Lung (tissue), 12 donors: Measurements from ENCODE around the gene SLC25A26. TPM values are rescaled to one million over a fixed set of nuclear protein-coding genes. Genes with fewer than 3 reads are reported as not detected.

Source experiments
- ATAC-seq: fragments of 200-7000 bp; cut with Tn5 transposase; one replicate; pipeline ENCODE4 v1.9.1; 2020; ENCODE audit warnings: moderate number of reproducible peaks; ENCODE audit not compliant: insufficient read depth, low FRiP score
- DNase-seq, 3 donors: peaks; one replicate each; pipeline ENCODE4 v3.0.0-alpha.2; 2013 to 2017
- H3K27ac ChIP-seq, 2 donors: one replicate each; pipeline ENCODE4 v1.5.1; 2013; ENCODE audit warnings: mild to moderate bottlenecking in 2 of 2, moderate library complexity in 2 of 2, control low read depth in 1 of 2, inconsistent platforms in 1 of 2, low read depth in 1 of 2, low read length in 1 of 2
- H3K27me3 ChIP-seq, 3 donors: one replicate each; pipeline ENCODE4 v1.5.1; 2013; ENCODE audit warnings: low read length in 2 of 3; ENCODE audit not compliant: control insufficient read depth in 3 of 3, insufficient read depth in 3 of 3
- H3K36me3 ChIP-seq, 4 donors: one replicate each; pipeline ENCODE4 v1.5.1; 2013; ENCODE audit warnings: low read length in 4 of 4, mild to moderate bottlenecking in 1 of 4, moderate library complexity in 1 of 4; ENCODE audit not compliant: control insufficient read depth in 4 of 4, insufficient read depth in 4 of 4
- H3K4me1 ChIP-seq, 5 donors: one replicate each; pipeline ENCODE4 v1.5.1; 2013; ENCODE audit warnings: low read length in 5 of 5, mild to moderate bottlenecking in 2 of 5, moderate library complexity in 1 of 5; ENCODE audit not compliant: control insufficient read depth in 5 of 5, insufficient read depth in 5 of 5
- H3K4me3 ChIP-seq: one replicate; pipeline ENCODE4 v1.5.1; 2013; ENCODE audit warnings: mild to moderate bottlenecking, control low read depth, moderate library complexity
- H3K9ac ChIP-seq, 2 donors: one replicate each; pipeline ENCODE4 v1.5.1; 2013; ENCODE audit warnings: low read length in 2 of 2, control low read depth in 1 of 2; ENCODE audit not compliant: insufficient read depth in 1 of 2
- H3K9me3 ChIP-seq, 4 donors: one replicate each; pipeline ENCODE4 v1.5.1; 2013; ENCODE audit warnings: low read length in 3 of 4, mild to moderate bottlenecking in 1 of 4, moderate library complexity in 1 of 4; ENCODE audit not compliant: control insufficient read depth in 4 of 4, insufficient read depth in 3 of 4
- WGBS, 2 donors: extraction: QIAGEN DNeasy Blood & Tissue Kit; methylation state at CpG; one replicate each; pipeline ENCODE4 v1.1.7; 2013; 5-methylcytosine and 5-hydroxymethylcytosine counted together
- polyA plus RNA-seq, 2 donors: library from polyadenylated mRNA; stranded (reverse); fragments of 200-250 nt; gene quantifications; one replicate each; pipeline ENCODE4 v1.2.1, GENCODE V29; 2013
- total RNA-seq, 2 donors: library from RNA; depleted of rRNA in 1 of 2; stranded (reverse); fragments of >200 nt in 1 of 2; gene quantifications; one replicate each; pipeline ENCODE4 v1.2.1, GENCODE V29; 2014 to 2021
- TF ChIP-seq, protein P1 (sequence below): IDR thresholded peaks from 2 replicates; pipeline ENCODE4 v1.5.1; 2012; ENCODE audit warnings: mild to moderate bottlenecking; ENCODE audit errors: control extremely low read depth, extremely low read depth
- donor health status: control.
- donor health status: control.
- donor health status: Bipolar disorder and iron deficiency.
- donor health status: healthy.
- donor health status: DM: yes; HTN: yes; CAD: no.

SLC25A26 gene
- total and polyA plus RNA-seq, 4 donors, result 10.4 to 18.0 (median 14.9) TPM

- WGBS, 2 donors, result 89 to 91% methylated on average over 7 of the region's 7 CpGs
- TF ChIP-seq, protein P1, sequence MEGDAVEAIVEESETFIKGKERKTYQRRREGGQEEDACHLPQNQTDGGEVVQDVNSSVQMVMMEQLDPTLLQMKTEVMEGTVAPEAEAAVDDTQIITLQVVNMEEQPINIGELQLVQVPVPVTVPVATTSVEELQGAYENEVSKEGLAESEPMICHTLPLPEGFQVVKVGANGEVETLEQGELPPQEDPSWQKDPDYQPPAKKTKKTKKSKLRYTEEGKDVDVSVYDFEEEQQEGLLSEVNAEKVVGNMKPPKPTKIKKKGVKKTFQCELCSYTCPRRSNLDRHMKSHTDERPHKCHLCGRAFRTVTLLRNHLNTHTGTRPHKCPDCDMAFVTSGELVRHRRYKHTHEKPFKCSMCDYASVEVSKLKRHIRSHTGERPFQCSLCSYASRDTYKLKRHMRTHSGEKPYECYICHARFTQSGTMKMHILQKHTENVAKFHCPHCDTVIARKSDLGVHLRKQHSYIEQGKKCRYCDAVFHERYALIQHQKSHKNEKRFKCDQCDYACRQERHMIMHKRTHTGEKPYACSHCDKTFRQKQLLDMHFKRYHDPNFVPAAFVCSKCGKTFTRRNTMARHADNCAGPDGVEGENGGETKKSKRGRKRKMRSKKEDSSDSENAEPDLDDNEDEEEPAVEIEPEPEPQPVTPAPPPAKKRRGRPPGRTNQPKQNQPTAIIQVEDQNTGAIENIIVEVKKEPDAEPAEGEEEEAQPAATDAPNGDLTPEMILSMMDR, result no peak
- Histone ChIP-seq H3K4me1 (peaks cover 0 to 2% (median 0%) of the 10 kb centered on the region in 5 donors), H3K36me3 (no peaks in the 10 kb centered on the region), H3K9me3 (no peaks in the 10 kb centered on the region), H3K27ac (no peak overlapping the region), H3K27me3 (no peaks in the 10 kb centered on the region), H3K9ac (no peak overlapping the region), H3K4me3 (no peak overlapping the region)
- DNase-seq, result no peak
- no peak for ATAC-seq
Observed at GRCh38 chr3:66206806-66207205, 14.0 kb upstream of the SLC25A26 start.

- WGBS, 2 donors, result 80 to 89% methylated on average over 3 of the region's 3 CpGs
- Histone ChIP-seq H3K27ac (no peak overlapping the region), H3K27me3 (no peaks in the 10 kb centered on the region), H3K4me1 (no peaks in the 10 kb centered on the region), H3K4me3 (no peak overlapping the region), H3K9me3 (no peaks in the 10 kb centered on the region), H3K9ac (no peak overlapping the region), H3K36me3 (no peaks in the 10 kb centered on the region)
- ATAC-seq (no peak), DNase-seq (no peak)
- TF ChIP-seq, protein P1, result no peak
Observed at GRCh38 chr3:66208189-66208588, 12.6 kb upstream of the SLC25A26 start.

- H3K36me3 ChIP-seq, result no peaks in the 10 kb centered on the region
- TF ChIP-seq, protein P1, result no peak
- 88 to 93% methylated on average over 9 of the region's 9 CpGs for WGBS, 2 donors
- DNase-seq (no peak), ATAC-seq (no peak)
- H3K9me3 ChIP-seq, result peaks cover 0 to 2% (median 0%) of the 10 kb centered on the region in 4 donors
- no peaks in the 10 kb centered on the region for H3K4me1 ChIP-seq
- H3K4me3 ChIP-seq, result no peak overlapping the region
- no peaks in the 10 kb centered on the region for H3K27me3 ChIP-seq
- no peak overlapping the region for H3K27ac ChIP-seq
- no peak overlapping the region for H3K9ac ChIP-seq
Observed at GRCh38 chr3:66210687-66211295, 10.0 kb upstream of the SLC25A26 start.

- H3K36me3 ChIP-seq, result no peaks in the 10 kb centered on the region
- peaks cover 0 to 2% (median 0%) of the 10 kb centered on the region in 4 donors for H3K9me3 ChIP-seq
- TF ChIP-seq, protein P1, result no peak
- H3K27ac ChIP-seq, result no peak overlapping the region
- ATAC-seq (no peak), DNase-seq (no peak)
- H3K4me1 ChIP-seq, result no peaks in the 10 kb centered on the region
- H3K4me3 ChIP-seq, result no peak overlapping the region
- 75 to 87% methylated on average over 4 of the region's 4 CpGs for WGBS, 2 donors
- no peaks in the 10 kb centered on the region for H3K27me3 ChIP-seq
- H3K9ac ChIP-seq, result no peak overlapping the region
Observed at GRCh38 chr3:66211779-66212178, 9.0 kb upstream of the SLC25A26 start.
